Measurements from ENCODE around the gene TMC7.

DNA sequence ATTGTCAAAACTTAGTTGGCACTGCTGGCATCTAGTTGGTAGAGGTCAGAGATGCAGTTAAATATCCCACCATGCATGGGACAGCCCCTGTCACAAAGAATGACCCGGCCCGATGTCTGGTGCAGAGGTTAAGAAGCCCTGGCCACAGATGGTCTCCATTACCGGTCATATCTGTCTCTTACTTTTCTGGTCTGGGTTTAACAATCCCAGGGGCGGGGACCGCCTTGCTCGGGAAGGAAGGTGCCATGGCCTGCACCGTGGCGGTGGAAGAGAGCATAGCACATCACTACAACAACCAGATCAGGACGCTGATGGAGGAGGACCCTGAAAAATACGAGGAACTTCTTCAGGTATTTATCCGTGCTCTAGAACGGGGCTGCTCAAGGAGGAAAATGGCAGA, 91.8 kb downstream of the TMC7 start:
- TF ChIP-seq CTCF (conservative IDR thresholded peaks at IDR 0.05; ENCODE audit: low read depth, low read length) (no peak), EZH2 (IDR thresholded peaks at IDR 0.05; ENCODE audit: borderline replicate concordance, low read depth, low read length, poor library complexity, severe bottlenecking) (no peak)

All from A673 (cell line).